Forelimb muscle (tissue), 1 donor: ENCODE measurements around the gene KITLG. TPM values are rescaled to one million over a fixed set of nuclear protein-coding genes. Genes with fewer than 3 reads are reported as not detected.
A peak's percentile ranks its signal among the peaks of the same experiment; 100 is the strongest.
"Not testable (repeated sequence)": the region's sequence is repeated elsewhere in the genome, so short reads cannot be mapped to it uniquely, and the experiment has no call there.

Experiments used
- DNase-seq: peaks from one replicate; pipeline ENCODE4 v3.0.0-alpha.2; 2013; ENCODE audit warnings: low read depth
- polyA plus RNA-seq: library from polyadenylated mRNA; unstranded; fragments of 120-200 nt; gene quantifications from one replicate; pipeline ENCODE4 v1.2.1, GENCODE V29; 2013; ENCODE audit not compliant: insufficient read length

KITLG gene
- polyA plus RNA-seq, 1 donor, result 10.7 TPM

DNA sequence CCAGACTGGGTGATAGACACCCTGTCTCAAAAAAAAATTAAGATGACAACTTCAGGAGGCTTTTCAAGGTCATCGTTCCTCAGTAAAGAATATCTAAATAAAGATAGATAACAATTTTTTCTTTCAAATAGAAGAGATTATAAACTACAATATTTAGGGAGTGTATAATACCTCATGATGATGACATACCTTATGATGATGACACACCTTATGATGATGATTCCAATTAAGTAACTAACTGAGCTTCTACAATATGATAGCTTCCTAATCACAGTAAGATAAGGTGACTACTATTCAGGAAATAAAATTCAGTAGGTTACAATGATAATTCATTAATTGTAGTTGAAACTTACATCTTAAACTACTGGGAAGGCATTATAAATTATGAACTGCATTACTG is 40.4 kb downstream of the KITLG start:
- DNase-seq, result no peak

DNA sequence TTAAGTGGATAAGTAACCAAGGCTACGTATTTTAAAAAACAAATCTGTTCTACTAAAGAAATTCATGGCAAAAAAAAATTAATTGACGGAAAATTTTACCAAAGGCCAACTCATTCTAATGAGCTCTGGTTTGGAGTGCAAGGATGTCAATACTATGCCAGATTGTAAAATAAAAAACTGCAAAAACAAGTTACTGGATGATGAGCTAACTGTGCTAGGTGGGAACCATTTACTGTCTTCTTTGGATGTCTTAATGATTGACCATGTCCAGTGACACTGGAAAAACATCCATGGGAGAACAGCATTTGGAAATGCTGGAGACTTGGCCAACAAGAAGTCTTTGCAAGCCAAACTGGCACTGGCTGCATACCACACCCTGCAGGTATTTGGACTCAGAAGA is 41.6 kb downstream of the KITLG start:
- no peak for DNase-seq

DNA sequence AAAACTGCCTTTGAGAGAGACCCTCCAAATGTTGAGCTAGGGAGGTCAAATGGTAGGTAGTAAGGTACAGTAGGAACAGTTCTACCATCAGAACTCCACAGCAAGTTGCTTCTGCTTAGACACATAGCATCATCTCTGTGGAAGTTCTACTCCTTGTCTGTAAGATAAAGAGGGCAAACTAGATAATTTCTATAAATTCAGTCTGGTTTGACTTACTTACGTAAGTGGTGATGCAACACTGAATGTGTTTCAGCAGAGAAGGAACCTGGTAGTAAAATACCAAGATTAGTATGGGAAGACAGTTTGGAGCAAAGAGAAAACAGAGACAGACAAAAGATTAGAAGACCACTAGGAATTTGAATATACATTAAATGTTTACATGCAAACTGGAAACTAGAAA is 42.0 kb downstream of the KITLG start:
- DNase-seq, result no peak

DNA sequence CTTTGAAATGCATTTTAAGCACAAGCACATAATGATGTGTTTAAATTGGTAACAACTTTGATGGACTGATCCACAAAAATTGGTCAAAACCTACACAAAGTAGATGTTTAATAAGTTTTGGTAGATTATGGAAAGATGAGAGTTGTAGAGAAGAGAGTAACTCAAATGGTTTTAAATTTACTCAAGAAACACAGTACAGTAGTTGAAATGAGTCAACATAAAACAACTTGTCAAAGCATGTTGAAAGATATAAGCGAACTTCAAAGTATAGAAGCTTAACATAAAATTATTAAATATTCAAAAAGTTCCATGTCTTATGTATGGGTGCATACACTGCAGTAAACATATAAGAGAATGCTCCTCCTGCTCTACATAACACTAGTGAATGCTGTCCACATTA is 49.4 kb downstream of the KITLG start:
- DNase-seq, result no peak

DNA sequence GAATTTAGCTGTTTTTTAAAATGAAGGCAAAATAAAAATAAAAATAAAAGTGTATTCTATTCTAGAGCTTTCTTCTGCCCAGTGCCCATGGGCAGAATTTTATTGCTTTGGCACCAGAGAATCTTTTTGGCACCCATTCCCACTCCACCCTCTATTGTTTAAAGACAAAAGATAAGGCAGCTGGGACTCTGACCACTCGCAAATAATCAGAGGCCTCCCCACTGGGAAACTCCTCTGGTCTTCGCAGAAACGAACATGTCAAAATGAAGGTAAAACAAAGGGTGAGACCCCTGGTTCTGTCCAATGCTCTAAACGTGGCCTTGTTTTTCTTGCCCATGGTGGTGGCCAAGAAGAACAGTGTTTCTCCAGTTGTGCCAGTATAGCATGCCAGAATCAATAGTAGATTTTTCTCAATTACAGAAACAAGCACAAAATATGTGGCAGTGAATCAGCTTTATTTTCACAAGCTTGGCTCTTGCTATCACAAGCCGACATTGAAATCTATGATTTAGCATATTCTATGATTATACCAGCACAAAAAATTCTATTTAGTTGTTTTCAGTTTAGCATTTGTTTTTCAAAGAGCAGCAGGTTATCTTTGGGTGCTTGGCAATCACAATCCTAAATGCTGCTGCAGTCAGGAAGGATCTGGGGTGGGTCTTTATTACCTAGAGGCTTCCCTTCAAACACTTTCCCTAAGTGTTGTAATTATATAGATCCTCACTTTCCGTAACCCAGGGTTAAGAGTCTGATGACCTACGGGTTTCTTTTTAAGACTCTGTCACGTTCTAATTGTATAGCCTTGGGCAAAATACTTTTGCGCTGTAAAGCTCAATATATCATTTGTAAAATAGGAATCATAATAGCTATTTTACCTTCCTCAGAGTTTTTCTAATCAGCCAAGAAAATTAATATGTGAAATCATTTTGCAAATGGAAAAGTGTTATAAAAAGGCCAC is 50.5 kb downstream of the KITLG start:
- no peak for DNase-seq

DNA sequence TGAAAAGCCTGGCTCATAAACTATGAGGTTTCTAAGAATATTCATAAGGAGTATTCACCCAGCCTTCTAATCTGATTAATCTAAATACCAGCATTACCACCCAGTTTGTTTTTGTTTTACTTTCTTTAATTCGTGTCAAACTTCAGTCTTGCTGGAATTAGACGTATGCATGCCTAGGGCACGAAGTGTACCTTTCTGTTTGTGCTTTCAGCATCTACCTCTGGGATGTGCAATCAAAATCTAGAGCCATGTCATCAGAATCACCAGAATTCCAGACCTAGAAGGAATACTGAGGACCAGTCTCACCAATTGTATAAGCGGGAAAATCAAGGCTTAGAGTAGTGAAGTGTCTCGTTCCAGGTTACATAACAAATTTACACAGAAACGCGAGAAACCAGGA is 57.3 kb downstream of the KITLG start:
- DNase-seq, result no peak

DNA sequence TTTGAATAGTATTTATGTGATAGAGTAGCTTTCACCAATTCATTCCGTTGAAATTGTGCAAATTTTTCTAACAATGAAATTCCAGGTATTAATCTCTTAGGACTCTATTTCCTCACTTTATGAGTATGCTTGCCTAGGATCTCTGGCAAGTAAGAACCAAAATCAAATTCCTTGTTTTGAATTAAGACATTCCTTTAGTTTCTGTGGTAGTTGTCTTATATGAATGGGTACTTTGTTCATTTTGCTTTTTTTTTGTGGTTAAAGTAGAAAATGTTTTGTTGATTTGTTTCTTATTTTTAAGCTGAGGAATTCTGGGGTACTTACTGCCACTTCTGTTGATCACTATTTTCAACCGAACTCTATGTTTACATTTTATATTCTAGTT is 59.8 kb downstream of the KITLG start:
- no peak for DNase-seq

DNA sequence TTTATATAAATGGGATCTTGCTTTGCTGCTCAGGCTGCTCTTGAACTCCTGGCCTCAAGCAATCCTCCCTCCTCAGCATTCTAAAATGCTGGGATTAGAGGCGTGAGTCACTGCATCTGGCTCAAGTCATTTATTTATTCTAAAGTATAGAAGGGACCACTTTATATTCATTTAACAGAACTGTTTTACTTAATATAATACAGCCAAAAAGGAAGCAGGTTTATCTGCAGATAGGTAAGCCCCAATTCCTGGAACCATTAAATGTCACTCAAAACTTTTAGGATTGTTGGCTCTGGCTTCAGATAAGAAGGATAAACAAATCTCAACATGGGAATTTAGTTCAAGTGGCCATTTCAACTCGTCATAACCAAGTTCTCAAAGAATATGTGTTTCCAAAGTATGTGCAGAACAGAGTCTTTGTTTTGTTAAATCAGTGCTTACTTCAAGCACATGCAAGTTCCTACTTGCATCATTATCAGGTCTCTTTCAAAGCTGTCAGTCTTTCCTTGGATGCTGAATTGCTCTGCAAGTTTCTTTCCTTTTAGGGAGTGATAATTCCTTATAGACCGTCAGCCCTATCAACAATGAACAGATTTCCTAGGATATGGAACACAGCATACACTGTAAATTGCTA is 60.4 kb downstream of the KITLG start:
- DNase-seq, result no peak

DNA sequence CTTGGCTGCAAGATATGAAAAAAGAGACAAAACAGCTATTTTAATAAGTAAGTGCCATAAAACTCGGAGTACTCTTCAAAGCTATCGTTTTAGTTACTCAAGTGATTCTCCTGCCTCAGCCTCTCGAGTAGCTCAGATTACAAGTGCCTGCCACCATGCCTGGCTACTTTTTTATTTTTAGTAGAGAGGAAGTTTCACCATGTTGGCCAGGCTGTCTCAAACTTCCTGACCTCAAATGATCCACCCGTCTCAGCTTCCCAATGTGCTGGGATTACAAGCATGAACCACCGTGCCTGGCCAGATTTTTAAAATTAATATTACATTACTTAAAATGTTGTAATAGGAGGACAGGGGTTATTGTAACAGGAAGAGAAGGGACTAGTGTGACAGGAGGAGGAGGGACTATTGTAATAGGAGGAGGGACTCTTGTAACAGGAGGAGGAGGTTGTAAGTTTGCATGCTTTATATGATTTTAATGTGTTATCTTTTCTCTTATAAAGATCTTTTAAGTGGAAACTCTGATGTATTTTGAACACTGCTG is 61.3 kb downstream of the KITLG start:
- DNase-seq, result no peak

DNA sequence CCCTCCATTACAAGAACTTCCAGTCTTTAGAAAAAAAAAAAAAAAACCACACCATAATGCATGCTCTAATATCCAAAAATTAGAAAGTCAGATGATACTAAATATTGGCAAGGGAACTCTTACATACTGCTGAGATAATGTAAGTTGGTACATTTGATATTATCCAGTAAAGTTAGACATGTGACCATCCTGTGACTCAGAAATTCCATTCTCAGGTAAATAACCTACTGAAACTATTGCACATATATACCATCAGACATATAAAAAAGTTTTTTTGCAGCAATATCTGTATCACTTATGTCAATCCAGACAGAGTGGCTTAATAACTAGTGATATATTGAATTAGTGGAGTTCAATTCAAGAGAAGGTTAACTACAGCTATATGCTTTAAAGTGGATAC is 63.5 kb downstream of the KITLG start:
- no peak for DNase-seq

DNA sequence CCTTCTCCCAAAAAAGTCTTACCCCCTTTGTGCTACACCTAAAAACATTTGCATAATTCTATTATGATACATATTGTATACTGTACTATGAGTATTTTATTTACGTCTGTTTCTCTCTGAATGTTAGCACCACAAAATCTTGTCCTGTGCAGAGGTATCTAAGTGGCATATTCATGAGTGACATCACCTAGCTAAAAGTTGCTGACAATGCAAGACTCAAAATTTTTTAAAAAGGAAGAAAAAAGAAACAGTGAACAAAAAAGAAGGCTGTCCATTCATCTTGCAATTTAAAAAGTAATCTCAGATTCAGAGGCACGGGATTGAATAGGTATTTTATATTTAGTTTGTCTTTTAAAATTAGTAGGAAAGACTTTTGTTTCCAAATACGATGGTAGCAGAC is 69.4 kb downstream of the KITLG start:
- no peak for DNase-seq

DNA sequence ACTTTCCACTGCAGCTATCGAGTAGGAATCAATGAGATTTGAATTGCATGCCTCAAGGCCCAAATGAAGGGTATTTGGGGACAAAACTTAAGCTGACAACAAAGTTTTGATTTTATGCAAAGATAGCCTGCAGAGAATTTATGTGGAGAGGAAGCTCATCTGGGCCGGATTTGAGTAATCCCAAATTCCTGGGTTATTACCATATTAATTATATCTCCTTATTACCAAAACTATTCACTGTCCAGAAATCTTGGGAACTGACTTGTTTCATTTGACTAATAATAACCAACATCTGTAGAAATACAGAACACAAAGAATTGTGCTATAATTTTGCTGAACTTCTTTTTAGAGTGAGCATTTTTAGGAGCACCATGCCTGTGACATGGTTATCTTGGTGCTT is 70.4 kb downstream of the KITLG start:
- DNase-seq, result no peak

DNA sequence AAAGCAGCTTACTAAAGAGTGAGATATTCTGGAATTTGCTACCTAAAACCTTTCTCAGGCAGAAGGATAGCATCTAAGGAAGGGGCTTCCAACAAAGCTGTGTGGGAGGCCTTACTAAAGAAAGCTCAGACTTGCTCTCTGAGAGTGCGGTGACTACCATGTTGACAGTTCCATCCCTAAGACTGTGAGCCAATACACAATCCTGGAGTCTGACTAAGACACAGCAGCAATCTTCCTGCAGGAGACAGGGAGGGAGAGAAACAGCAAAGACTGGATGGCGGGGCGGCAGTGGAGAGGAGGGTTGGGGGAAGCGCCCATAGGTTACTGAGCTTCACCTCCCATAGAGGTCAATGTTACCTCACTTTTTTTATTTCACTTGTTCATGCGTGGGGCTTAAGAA is 70.9 kb downstream of the KITLG start:
- no peak for DNase-seq

DNA sequence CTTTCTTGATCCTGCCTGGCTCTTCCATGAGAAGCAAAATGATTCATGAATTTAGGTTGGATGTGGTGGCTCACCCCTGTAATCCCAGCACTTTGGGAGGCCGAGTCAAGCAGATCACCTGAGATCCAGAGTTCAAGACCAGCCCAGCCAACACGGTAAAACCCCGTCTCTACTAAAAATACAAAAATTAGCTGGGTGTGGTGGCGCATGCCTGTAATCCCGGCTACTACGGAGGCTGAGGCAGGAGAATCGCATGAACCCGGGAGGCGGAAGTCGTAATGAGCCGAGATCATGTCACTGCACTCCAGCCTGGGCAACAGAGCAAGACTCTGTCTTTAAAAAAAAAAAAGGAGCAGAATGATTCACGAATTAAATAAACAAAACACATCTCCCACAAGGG is 72.4 kb downstream of the KITLG start:
- not testable (repeated sequence) for DNase-seq

DNA sequence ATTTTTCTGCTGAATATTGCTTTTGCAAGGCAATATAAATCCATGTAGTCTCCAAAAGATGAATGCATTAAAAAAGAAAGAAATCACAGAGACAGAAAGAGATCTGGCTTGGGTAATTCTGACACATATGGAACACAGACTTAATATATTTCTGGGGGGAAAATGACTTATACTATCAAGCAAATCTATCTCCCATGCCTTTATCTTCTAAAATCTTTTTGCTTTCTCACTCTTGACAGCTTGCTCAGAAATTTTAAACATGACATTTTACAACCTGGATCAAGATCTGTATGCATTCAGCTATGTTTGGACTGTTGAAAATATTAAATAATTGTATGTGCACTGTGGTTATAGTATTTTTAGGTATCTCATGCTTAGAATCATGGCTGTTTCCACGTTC is 73.0 kb downstream of the KITLG start:
- no peak for DNase-seq

DNA sequence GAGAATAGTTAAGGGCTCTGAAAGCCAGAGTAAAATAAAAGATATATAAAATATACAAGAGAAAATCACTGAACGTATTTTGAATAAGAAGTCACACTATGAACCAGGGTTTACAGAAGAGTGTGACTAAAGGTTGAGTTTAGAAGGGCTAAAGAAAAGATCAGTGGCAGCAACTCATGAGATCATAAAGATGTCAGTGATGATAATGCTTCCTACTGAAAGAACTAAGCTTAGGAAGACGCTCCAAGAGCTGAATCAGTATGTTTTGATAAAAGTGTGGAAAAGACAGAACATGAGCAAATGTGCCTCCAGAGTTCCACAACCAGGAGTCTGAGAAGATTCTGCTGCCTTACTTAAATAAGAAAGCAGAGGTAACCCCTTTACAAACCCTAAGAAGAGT is 74.6 kb downstream of the KITLG start:
- DNase-seq, result no peak

DNA sequence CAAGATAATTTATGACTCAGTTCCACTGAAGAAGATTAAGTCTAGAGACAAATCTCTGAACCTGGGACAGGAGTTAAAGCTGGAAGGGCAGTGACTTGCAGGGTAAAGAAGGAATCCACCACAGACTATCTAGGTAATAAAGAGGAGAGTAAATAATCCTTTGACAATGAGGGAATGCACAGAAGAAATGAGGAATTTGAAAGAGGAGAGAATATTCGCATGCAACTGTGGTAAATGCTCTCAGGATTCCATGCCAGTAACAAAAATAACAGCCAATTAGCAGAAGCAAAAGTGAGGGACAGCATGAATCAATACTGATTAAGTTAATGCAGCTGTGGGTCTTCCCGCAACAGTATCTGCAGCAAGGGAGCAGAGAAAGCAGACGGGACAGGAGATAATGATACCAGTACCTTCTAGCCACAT is 77.0 kb downstream of the KITLG start:
- no peak for DNase-seq

DNA sequence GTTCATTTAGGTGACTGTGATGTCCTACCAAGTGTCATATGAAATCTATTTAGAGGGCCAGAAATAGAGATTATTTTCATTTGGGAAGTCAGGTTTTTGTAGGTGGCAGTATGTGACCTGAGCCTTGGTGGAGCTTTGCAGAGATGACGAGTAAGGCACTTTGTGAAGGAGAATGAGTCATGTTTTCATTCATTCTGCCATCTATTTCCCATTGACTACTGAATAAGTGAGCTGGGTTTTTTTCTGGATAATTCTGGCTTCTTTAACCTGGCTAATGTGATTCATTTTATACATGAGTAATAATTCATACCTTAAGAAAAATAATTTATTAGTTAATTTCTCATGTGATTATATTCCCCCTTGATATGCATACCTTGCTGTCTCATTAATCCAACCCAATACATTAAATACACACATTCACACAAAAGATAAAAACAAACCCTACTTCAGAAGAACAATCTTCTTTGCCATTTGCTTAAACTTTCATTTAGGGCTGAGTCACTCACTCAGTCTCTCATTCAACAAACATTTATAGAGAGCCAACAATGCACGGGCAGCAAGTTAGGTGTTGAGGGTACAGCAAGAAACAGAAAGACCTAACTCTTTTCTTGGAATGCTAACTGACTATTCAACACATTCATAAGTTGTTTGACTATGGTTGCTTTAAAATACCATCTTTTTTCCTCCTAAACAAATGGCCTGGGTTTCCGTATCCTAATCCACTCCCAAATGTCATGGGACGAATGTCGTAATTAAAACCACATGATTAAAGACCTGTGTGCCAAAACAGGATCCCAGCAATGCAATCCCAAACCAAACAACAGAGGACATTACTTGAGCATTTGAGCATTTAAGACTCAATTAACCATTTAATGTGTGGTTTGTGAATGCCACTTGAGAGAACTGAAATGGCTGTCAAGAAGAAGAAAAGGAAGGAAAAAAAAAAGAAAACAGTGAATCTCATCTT is 78.0 kb downstream of the KITLG start:
- peak; percentile 5 for DNase-seq

DNA sequence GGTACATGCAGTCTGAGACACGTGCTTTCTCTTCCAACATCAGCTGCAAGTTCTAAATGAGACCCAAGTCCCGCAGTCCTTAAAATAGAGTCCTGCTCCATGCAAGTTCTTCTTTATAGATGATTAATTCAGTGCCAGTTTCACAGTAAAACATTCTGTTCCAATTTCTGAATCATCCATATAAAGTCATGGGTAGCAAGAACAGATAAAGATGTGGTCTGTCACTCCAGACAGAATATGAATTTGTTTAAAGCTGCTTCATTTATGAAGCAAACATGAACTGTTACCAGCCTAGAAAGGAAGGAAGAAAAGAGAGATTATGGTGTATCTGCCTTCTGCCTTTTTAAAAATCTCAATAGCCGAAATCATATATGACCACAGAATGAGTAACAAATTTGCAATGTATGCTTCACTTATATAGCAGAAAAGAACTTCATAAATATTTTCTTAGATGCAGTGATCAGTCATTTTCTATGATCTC is 83.3 kb downstream of the KITLG start:
- DNase-seq, result no peak

DNA sequence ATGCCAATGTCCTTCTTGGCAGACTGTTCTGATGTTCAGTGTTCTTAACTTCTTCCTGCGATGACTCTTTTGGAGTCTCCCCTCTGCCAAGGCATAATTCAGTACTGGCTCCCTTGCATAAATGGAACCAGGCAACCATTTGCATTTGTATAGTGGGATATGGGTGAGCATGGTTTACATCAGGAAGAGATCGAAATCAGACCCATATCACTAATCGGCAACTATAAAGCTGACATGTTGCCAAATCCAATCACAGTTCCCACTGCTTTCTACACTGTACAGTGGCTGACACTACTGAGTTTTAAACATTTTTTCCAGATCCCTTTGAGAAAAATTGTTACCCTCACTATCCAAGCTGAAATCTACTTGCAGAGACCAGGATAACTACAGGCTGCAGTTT is 83.8 kb downstream of the KITLG start:
- DNase-seq, result no peak

DNA sequence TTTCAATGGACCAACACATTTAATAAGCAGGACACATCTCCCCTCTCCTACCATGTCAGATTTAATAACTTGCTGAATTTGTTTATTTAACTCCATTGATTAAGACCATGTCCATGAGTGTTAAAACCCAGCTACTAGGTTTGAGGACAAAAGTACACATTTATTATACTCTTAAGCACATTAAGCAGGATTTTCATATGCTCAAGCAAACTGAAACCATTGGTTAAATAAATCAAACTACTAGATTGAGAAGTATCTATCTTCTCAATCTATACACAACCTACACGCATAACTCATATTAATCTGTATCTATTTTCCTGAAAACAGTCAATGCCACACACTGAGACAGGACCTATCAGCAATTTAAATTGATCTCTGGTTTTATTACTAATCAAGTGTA is 85.2 kb downstream of the KITLG start:
- no peak for DNase-seq

DNA sequence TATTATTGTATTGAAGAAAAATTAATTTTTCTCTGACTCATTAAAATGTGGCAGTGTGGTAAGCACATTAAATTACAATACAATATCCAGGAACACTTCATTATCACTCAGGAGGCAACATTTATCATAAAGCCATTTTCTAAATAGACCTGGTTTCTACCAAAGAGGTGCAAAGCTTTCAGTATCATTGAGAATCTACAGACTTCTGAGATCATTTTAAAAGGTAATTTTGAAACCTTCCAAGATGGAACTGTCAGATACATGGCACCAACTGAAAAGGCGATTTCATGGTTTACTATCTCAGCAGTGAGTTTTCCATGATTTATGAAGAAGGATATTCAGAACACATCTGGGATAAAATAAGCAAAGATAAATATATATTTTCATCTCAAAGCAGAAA is 85.8 kb downstream of the KITLG start:
- no peak for DNase-seq
